ENCODE data around the gene SYNJ2BP. TPM values are rescaled to one million over a fixed set of nuclear protein-coding genes. Genes with fewer than 3 reads are reported as not detected.
A peak's percentile ranks its signal among the peaks of the same experiment; 100 is the strongest.

SYNJ2BP gene
- 29.5 and 30.8 TPM in 2 replicates for total RNA-seq
- long read RNA-seq, full-length matches to known transcripts = 93 of 112 reads
- long read RNA-seq, partial matches to known transcripts = 0 of 112 reads
- long read RNA-seq, other reads (novel, unspliced or antisense) = 19 of 112 reads

GRCh38 chr14:70416725-70417349 lies at the start of gene SYNJ2BP:
TSS of gene SYNJ2BP (minus strand) at chr14:70417090. CDS start at chr14:70416963, 127 bp downstream.
- Mint-ChIP-seq H3K27ac (ENCODE audit: unreplicated experiment) (peak within 1 kb of the TSS; percentile 97), H3K9me3 (ENCODE audit: unreplicated experiment) (no peaks in the 10 kb centered on the region), H3K27me3 (ENCODE audit: unreplicated experiment) (peaks cover 12% of the 10 kb centered on the region), H3K36me3 (ENCODE audit: unreplicated experiment) (peaks cover 6% of the 10 kb centered on the region), H3K4me1 (ENCODE audit: unreplicated experiment) (peaks cover 21% of the 10 kb centered on the region), H3K4me3 (ENCODE audit: unreplicated experiment) (peak within 1 kb of the TSS; percentile 100)
- no peak for TF ChIP-seq CTCF (IDR thresholded peaks at IDR 0.05)
- DNase-seq (ENCODE audit: extremely low spot score, unreplicated experiment) = no peak

- Mint-ChIP-seq H3K27ac (ENCODE audit: unreplicated experiment) (no peak overlapping the region), H3K4me1 (ENCODE audit: unreplicated experiment) (no peaks in the 10 kb centered on the region), H3K36me3 (ENCODE audit: unreplicated experiment) (no peaks in the 10 kb centered on the region)
Measured at GRCh38 chr14:70454731-70455130, 37.8 kb upstream of the SYNJ2BP start.

GRCh38 chr14:70451874-70452273 lies 35.0 kb upstream of the SYNJ2BP start, which contains the start of gene ADAM21:
TSS of gene ADAM21 (plus strand) at chr14:70452174. CDS start at chr14:70457500, 5,326 bp downstream.
- Mint-ChIP-seq H3K9me3 (ENCODE audit: unreplicated experiment) (no peaks in the 10 kb centered on the region), H3K27ac (ENCODE audit: unreplicated experiment) (no peak within 1 kb of the TSS), H3K4me3 (ENCODE audit: unreplicated experiment) (no peak within 1 kb of the TSS), H3K36me3 (ENCODE audit: unreplicated experiment) (no peaks in the 10 kb centered on the region), H3K27me3 (ENCODE audit: unreplicated experiment) (no peaks in the 10 kb centered on the region), H3K4me1 (ENCODE audit: unreplicated experiment) (no peaks in the 10 kb centered on the region)
- TF ChIP-seq CTCF (IDR thresholded peaks at IDR 0.05) = no peak
- DNase-seq (ENCODE audit: extremely low spot score, unreplicated experiment) = no peak

More at GRCh38 chr14:70454731-70455130, 37.8 kb upstream of the SYNJ2BP start:
- Mint-ChIP-seq H3K4me3 (ENCODE audit: unreplicated experiment) (no peak overlapping the region), H3K9me3 (ENCODE audit: unreplicated experiment) (no peaks in the 10 kb centered on the region), H3K27me3 (ENCODE audit: unreplicated experiment) (no peaks in the 10 kb centered on the region)
- TF ChIP-seq CTCF (IDR thresholded peaks at IDR 0.05) = no peak
- no peak for DNase-seq (ENCODE audit: extremely low spot score, unreplicated experiment)

GRCh38 chr14:70448633-70449340 lies 31.9 kb upstream of the SYNJ2BP start:
- Mint-ChIP-seq H3K27ac (ENCODE audit: unreplicated experiment) (no peak overlapping the region), H3K27me3 (ENCODE audit: unreplicated experiment) (no peaks in the 10 kb centered on the region), H3K9me3 (ENCODE audit: unreplicated experiment) (peaks cover 14% of the 10 kb centered on the region), H3K36me3 (ENCODE audit: unreplicated experiment) (no peaks in the 10 kb centered on the region), H3K4me1 (ENCODE audit: unreplicated experiment) (no peaks in the 10 kb centered on the region), H3K4me3 (ENCODE audit: unreplicated experiment) (no peak overlapping the region)
- no peak for TF ChIP-seq CTCF (IDR thresholded peaks at IDR 0.05)
- no peak for DNase-seq (ENCODE audit: extremely low spot score, unreplicated experiment)

GRCh38 chr14:70442750-70443149 lies 25.9 kb upstream of the SYNJ2BP start:
- Mint-ChIP-seq H3K4me1 (ENCODE audit: unreplicated experiment) (no peaks in the 10 kb centered on the region), H3K9me3 (ENCODE audit: unreplicated experiment) (peaks cover 42% of the 10 kb centered on the region), H3K4me3 (ENCODE audit: unreplicated experiment) (no peak overlapping the region), H3K27me3 (ENCODE audit: unreplicated experiment) (no peaks in the 10 kb centered on the region), H3K36me3 (ENCODE audit: unreplicated experiment) (peaks cover 2% of the 10 kb centered on the region), H3K27ac (ENCODE audit: unreplicated experiment) (no peak overlapping the region)
- DNase-seq (ENCODE audit: extremely low spot score, unreplicated experiment) = no peak
- no peak for TF ChIP-seq CTCF (IDR thresholded peaks at IDR 0.05)

All from osteocyte (in vitro differentiated cells).